Spinal cord (tissue), 10 donors: ENCODE results near the gene EVL. TPM values are rescaled to one million over a fixed set of nuclear protein-coding genes. Genes with fewer than 3 reads are reported as not detected.

Experiments
- DNase-seq, 6 donors: peaks; one replicate each; pipeline versions ENCODE4 v3.0.0 to v3.0.0-alpha.2; 2013 to 2015; ENCODE audit warnings: low spot score in 6 of 6, low read depth in 4 of 6
- H3K27ac ChIP-seq: one replicate; pipeline ENCODE4 v1.5.1; 2013; ENCODE audit warnings: low read depth, low read length, control low read depth
- H3K27me3 ChIP-seq: one replicate; pipeline ENCODE4 v1.6.1; 2013; ENCODE audit warnings: low read length; ENCODE audit not compliant: control insufficient read depth, insufficient read depth
- H3K36me3 ChIP-seq: one replicate; pipeline ENCODE4 v1.6.1; 2013; ENCODE audit warnings: low read length; ENCODE audit not compliant: control insufficient read depth, insufficient read depth
- H3K4me1 ChIP-seq: one replicate; pipeline ENCODE4 v1.6.1; 2013; ENCODE audit warnings: low read length; ENCODE audit not compliant: control insufficient read depth, insufficient read depth
- H3K4me3 ChIP-seq: one replicate; pipeline ENCODE4 v1.5.1; 2013; ENCODE audit warnings: low read depth, low read length, control low read depth
- H3K9me3 ChIP-seq: one replicate; pipeline ENCODE4 v1.6.1; 2013; ENCODE audit warnings: low read length; ENCODE audit not compliant: control insufficient read depth, insufficient read depth
- WGBS: methylation state at CpG from one replicate; pipeline ENCODE4 v1.1.5; 2013; ENCODE audit warnings: missing lambda C conversion rate; ENCODE audit not compliant: insufficient coverage; 5-methylcytosine and 5-hydroxymethylcytosine counted together
- polyA plus RNA-seq, 2 donors: library from polyadenylated mRNA; unstranded; fragments of 120-200 nt; gene quantifications; one replicate each; pipeline ENCODE4 v1.2.1, GENCODE V29; 2013; ENCODE audit not compliant: insufficient read length in 2 of 2
- total RNA-seq, 2 donors: library from RNA; depleted of rRNA in 1 of 2; stranded (reverse); fragments of 120-200 nt in 1 of 2; fragments of >200 nt in 1 of 2; gene quantifications; one replicate each; pipeline versions ENCODE4 v1.2.3 to v1.2.4, GENCODE V29; 2013 to 2014
- donor health status: healthy.

The EVL gene
- total and polyA plus RNA-seq, 4 donors = 70.9 to 585 (median 342) TPM

DNA sequence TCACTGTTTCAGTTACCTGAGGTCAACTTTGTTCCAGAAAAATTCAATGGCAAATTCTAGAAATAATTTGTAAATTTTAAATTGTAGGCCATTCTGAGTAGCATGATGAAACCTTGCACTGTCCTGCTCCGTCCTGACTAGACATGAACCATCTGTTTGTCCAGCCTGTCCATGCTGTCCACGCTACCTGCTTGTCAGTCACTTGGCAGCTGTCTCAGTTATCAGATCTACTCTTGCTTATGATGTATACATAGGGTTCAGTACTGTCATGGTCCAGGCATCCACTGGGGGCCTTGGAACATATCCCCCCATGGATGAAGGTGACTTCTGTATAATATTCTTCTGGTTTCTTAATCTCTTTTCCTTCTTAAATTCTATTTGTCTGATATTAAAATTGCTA lies 14.1 kb upstream of the EVL start:
- Histone ChIP-seq H3K4me3 (no peak overlapping the region), H3K27me3 (no peaks in the 10 kb centered on the region), H3K27ac (no peak overlapping the region), H3K36me3 (no peaks in the 10 kb centered on the region), H3K9me3 (no peaks in the 10 kb centered on the region), H3K4me1 (no peaks in the 10 kb centered on the region)
- WGBS = 90% methylated on average over 2 of the region's 2 CpGs
- DNase-seq = no peak

DNA sequence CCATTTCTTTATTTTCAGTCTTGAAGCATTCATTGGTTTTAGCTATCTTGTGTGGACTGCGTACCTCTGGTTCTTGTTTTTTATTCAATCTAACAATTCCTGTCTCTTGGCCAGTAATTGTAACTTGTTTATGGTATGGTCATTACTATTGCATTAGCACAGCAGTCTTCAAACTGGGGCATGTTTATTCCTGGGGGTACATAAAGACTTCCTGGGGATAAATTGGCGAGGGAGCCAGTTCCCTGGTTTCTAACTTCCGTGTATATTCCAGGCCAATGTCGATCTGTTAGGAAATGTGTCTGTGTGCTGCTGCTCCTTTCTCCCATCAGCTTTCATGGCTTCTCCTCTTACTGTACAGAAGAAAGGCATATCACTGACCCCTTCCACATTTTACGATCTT lies 13.7 kb upstream of the EVL start:
- no peak overlapping the region for H3K27ac ChIP-seq
- H3K4me1 ChIP-seq = no peaks in the 10 kb centered on the region
- H3K4me3 ChIP-seq = no peak overlapping the region
- no peaks in the 10 kb centered on the region for H3K9me3 ChIP-seq
- 30% methylated on average over 2 of the region's 5 CpGs for WGBS
- no peaks in the 10 kb centered on the region for H3K27me3 ChIP-seq
- peak in 1 of 6 donors; percentile 31 for DNase-seq
- no peaks in the 10 kb centered on the region for H3K36me3 ChIP-seq

DNA sequence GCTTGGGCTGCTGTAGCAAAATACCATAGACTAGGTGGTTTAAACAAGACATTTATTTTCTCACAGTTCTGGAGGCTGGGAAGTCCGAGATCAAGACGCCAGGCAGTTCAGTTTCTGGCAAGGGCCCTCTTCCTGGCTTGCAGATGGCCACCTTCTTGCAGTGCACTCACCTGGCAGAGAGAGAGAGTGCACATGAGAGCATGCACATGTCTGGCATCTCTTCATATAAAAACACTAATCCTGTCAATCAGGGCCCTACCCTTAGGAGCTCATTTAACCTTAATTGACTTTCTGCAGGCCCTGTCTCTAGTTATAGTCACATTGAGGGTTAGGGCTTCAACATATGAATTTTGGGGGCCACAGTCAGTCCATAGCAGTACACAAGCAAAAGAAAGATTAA lies 12.4 kb upstream of the EVL start:
- Histone ChIP-seq H3K4me1 (no peaks in the 10 kb centered on the region), H3K36me3 (no peaks in the 10 kb centered on the region), H3K9me3 (no peaks in the 10 kb centered on the region), H3K27me3 (no peaks in the 10 kb centered on the region), H3K27ac (no peak overlapping the region), H3K4me3 (no peak overlapping the region)
- 90% methylated on average over 2 of the region's 2 CpGs for WGBS
- no peak for DNase-seq

DNA sequence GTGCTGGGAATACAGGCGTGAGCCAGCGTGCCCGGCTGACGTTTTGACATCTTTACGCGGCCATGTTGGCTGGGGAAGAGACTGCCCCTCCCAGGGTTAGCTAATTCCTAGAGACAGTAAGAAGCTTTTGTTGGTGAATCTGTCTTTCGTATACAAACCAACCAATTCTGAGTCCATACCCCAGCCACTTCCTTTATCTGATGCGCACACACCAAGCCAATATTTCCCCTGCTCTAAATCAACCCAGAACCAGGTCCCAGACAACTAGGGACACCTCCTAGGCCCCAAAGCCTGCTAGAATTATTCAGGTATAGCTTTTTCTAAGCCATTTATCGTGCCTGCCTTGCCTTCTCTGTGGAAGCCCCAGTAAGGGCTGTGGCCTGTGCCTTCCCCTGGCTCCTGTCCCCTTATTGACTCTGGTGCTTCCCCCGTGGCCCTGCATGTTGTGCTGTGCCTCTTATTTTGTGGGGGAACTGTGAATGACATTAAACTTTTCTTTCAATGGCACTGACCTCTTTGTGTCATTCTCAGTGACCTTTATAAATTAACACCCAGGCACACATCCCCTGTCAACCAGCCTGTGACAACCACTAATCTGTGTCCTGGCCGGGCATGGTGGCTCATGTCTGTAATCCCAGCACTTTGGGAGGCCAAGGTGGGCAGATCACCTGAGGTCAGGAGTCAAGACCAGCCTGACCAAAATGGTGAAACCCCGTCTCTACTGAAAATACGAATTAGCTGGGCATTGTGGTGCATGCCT lies 10.7 kb upstream of the EVL start:
- no peaks in the 10 kb centered on the region for H3K36me3 ChIP-seq
- DNase-seq = no peak
- no peaks in the 10 kb centered on the region for H3K4me1 ChIP-seq
- H3K9me3 ChIP-seq = no peaks in the 10 kb centered on the region
- no peak overlapping the region for H3K4me3 ChIP-seq
- H3K27ac ChIP-seq = no peak overlapping the region
- H3K27me3 ChIP-seq = no peaks in the 10 kb centered on the region
- 94% methylated on average over 10 of the region's 13 CpGs for WGBS

DNA sequence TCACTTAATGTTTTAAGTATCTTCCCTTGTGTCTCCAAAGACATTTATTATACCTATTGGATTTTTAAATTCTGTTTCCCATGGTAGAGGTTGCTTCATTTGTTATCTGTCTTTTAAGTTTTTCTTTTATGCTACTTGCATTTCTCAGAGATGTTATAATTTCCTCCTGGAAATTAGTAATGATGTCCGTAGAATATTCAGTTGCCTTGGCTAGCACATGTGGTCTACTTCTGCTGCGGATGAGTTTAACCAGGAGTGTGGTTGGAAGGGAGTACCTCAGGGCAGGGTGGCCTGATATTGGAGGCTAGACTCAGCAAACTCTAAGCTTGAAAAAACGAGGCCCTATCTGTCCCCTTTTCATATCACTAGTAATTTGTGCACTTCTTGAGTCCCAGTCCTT lies 8.8 kb upstream of the EVL start:
- Histone ChIP-seq H3K27me3 (no peaks in the 10 kb centered on the region), H3K4me3 (no peak overlapping the region), H3K4me1 (no peaks in the 10 kb centered on the region), H3K9me3 (no peaks in the 10 kb centered on the region), H3K27ac (no peak overlapping the region), H3K36me3 (no peaks in the 10 kb centered on the region)
- DNase-seq = no peak
- 86% methylated on average over 1 of the region's 3 CpGs for WGBS

DNA sequence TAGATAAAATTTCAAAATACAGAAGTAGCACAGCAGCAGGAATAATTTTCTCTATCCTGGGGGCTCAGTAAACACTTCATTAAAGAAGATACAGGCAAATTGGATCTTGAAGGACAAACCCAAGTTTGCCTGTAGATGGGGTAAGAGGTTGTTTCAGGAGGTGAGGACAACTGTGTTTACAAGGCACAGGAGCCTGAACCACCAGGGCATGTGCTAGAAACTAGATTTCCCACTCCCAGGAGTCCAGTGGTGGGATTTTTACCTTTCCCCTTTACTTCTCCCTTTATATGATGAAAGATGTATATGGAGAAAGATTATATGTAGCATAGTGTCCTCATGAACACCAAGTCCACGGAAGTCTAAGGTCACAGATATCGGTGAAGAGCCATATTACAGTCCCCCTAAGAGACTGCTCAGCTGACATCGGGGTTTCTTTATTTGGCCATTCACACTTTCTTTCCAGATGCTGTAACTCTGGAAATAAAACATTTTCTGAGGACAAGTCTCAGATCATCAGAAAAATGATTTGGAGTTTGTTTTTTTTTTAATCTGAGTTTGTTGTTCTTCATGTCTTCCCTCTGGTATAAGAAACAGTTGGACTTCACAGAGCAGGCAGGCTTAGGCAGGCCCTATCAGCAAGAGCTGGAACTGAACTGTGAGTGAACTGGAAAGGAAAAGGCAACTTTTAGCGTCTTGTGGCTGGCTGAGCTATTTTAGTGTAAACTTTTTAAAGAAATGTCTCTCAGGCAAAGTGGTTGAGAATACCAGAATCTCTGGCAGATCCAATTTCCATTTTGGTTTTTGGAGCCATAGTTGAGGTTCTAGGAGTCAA lies 8.0 kb upstream of the EVL start:
- Histone ChIP-seq H3K4me1 (no peaks in the 10 kb centered on the region), H3K9me3 (no peaks in the 10 kb centered on the region), H3K36me3 (no peaks in the 10 kb centered on the region), H3K27ac (no peak overlapping the region), H3K4me3 (no peak overlapping the region), H3K27me3 (no peaks in the 10 kb centered on the region)
- DNase-seq = no peak
- WGBS = no CpG with 5 or more reads among the region's 4 CpGs

DNA sequence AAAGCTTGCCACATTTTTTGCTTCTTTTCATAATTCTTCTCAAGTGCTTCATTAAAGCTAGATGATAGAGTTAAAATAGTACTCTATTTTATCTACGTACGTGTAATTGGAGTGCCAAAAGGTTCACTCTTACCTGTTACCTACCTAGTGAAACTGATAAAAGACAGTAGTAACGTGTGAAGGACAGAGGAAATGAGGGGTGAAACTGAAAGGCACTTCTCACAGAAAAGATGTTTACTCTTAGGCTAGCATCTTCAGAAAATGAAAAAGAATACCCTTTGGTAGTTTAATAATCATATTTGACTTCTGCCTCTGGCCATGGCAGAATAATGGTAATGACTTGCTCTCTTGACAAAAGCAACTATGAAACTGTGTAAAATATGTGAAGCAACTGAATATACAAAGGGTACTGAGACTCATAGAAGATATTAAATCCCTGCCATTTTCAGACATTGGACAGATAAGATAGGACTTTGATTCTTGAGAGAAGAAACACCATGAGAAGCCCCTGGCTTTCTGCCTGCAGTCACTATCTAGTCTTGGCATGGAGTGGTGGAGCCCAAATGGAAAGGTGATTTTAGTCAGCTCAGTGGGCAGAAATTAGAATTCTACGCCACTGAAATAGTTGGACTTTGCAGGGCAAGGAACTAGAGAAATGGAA lies 6.3 kb upstream of the EVL start:
- Histone ChIP-seq H3K9me3 (no peaks in the 10 kb centered on the region), H3K36me3 (no peaks in the 10 kb centered on the region), H3K4me1 (no peaks in the 10 kb centered on the region), H3K27me3 (no peaks in the 10 kb centered on the region), H3K27ac (no peak overlapping the region), H3K4me3 (no peak overlapping the region)
- no peak for DNase-seq
- WGBS = 100% methylated on average over 1 of the region's 4 CpGs

DNA sequence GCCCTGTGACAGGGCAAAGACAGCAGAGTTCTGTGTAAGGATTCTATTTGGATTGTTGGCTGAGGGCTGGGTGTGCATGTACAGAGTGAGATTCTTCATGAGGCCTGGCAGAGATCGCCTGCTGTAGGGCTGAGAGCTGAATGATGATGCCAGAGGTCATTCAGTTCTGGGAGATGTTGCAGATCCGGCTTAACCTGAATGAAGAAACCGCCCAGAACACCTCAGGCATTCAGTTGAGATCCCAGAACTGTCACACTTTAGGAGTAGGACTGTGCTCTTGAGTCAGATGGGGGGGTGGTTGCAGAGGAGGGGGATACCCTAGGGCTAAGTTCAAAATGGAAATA lies 5.8 kb upstream of the EVL start:
- no peak for DNase-seq
- no peak overlapping the region for H3K27ac ChIP-seq
- H3K4me1 ChIP-seq = no peaks in the 10 kb centered on the region
- 88% methylated on average over 3 of the region's 3 CpGs for WGBS
- no peak overlapping the region for H3K4me3 ChIP-seq
- no peaks in the 10 kb centered on the region for H3K36me3 ChIP-seq
- H3K9me3 ChIP-seq = no peaks in the 10 kb centered on the region
- no peaks in the 10 kb centered on the region for H3K27me3 ChIP-seq

DNA sequence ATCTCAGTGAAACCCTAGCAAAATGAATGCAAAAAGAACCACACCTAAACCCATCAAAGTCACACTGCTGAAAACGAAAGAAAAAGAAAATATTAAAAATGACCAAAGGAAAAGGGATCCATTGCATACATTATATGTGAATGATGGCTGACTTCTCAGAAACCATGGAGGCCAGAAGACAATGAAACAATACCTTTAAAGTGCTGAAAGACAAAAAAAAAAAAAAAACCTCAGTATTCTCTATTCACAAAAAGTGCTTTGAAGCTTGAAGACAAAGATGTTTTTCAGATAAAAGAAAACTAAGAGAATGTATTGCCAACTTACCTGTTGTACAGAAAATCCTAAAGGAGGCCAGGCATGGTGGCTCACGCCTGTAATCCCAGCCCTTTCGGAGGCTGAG lies 4.5 kb upstream of the EVL start:
- Histone ChIP-seq H3K4me1 (peaks cover 4% of the 10 kb centered on the region), H3K27ac (no peak overlapping the region), H3K27me3 (no peaks in the 10 kb centered on the region), H3K36me3 (no peaks in the 10 kb centered on the region), H3K9me3 (no peaks in the 10 kb centered on the region), H3K4me3 (no peak overlapping the region)
- DNase-seq = no peak
- 100% methylated on average over 2 of the region's 3 CpGs for WGBS
